Measurements from ENCODE around the gene ACTL8. TPM values are rescaled to one million over a fixed set of nuclear protein-coding genes. Genes with fewer than 3 reads are reported as not detected.

Gene ACTL8
- polyA plus RNA-seq, 1 donor (not counting 4 experiments of a cell fraction or from before 2014, with no cell fraction given), result not detected

DNA sequence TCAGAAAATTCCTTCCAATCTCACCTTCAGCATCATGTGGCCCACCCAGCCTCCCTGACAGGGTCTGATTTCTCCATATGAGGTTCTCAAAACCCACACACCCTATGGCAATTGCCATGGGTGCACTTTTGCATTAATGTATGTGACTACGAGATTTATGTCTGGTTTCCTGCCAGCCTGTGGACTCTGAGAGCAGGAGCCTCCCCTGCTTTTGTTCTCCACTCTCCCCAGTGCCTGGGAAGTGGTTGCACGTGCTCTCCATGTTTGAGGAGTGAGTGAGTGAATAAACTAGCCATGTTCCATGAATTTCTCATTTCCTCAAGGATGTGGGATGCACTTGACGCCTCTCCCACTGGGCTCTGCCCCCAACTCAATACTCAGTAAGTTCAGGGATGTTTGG lies 91.2 kb downstream of the ACTL8 start:
- Histone ChIP-seq H3K36me3 (ENCODE audit: control insufficient read depth in 2 of 2, extremely low read depth in 1 of 2, insufficient read depth in 2 of 2, low read length in 2 of 2) (no peaks in the 10 kb centered on the region), H3K9me1 (ENCODE audit: control insufficient read depth, extremely low read depth, insufficient read depth, low read length) (no peaks in the 10 kb centered on the region), H3K27me3 (ENCODE audit: control insufficient read depth, extremely low read depth, insufficient read depth, low read length) (no peaks in the 10 kb centered on the region), H3K4me2 (ENCODE audit: control insufficient read depth, extremely low read depth, insufficient read depth, low read depth, low read length) (no peak overlapping the region), H3K9ac (ENCODE audit: control insufficient read depth, extremely low read depth, insufficient read depth, low read length) (no peak overlapping the region), H3K4me1 (ENCODE audit: control insufficient read depth, extremely low read depth, insufficient read depth, low read length) (no peaks in the 10 kb centered on the region), H3K9me3 (ENCODE audit: control insufficient read depth, low read depth, low read length) (no peaks in the 10 kb centered on the region), H3K4me3 (ENCODE audit: control insufficient read depth in 2 of 3, extremely low read depth in 1 of 3, insufficient read depth in 2 of 3, low read depth in 1 of 3, low read length in 3 of 3) (no peak overlapping the region), H3K79me2 (ENCODE audit: control insufficient read depth, insufficient read depth, low read length) (no peaks in the 10 kb centered on the region), H4K20me1 (ENCODE audit: control insufficient read depth, extremely low read depth, insufficient read depth, low read length) (no peaks in the 10 kb centered on the region), H3K27ac (ENCODE audit: control insufficient read depth, insufficient read depth, low read length) (no peak overlapping the region), H2AFZ (ENCODE audit: control insufficient read depth, low read length) (no peak overlapping the region)
- no peak for DNase-seq (ENCODE audit: low read depth, low spot score)
- TF ChIP-seq, protein P1, sequence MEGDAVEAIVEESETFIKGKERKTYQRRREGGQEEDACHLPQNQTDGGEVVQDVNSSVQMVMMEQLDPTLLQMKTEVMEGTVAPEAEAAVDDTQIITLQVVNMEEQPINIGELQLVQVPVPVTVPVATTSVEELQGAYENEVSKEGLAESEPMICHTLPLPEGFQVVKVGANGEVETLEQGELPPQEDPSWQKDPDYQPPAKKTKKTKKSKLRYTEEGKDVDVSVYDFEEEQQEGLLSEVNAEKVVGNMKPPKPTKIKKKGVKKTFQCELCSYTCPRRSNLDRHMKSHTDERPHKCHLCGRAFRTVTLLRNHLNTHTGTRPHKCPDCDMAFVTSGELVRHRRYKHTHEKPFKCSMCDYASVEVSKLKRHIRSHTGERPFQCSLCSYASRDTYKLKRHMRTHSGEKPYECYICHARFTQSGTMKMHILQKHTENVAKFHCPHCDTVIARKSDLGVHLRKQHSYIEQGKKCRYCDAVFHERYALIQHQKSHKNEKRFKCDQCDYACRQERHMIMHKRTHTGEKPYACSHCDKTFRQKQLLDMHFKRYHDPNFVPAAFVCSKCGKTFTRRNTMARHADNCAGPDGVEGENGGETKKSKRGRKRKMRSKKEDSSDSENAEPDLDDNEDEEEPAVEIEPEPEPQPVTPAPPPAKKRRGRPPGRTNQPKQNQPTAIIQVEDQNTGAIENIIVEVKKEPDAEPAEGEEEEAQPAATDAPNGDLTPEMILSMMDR (optimal IDR thresholded peaks at IDR 0.05 in 1 of 3, IDR thresholded peaks at IDR 0.05 in 1 of 3, conservative IDR thresholded peaks at IDR 0.05 in 1 of 3; ENCODE audit: extremely low read depth in 1 of 3, insufficient read depth in 2 of 3, low read length in 3 of 3), result no peak
- TF ChIP-seq EZH2 (IDR thresholded peaks at IDR 0.05; ENCODE audit: low read length), result no peak
- FAIRE-seq, result no peak
- dilution Hi-C loops (cut with MboI; ENCODE audit: extremely low pct_ligation_motif_present, low sequenced_read_pairs), result no loop called here

DNA sequence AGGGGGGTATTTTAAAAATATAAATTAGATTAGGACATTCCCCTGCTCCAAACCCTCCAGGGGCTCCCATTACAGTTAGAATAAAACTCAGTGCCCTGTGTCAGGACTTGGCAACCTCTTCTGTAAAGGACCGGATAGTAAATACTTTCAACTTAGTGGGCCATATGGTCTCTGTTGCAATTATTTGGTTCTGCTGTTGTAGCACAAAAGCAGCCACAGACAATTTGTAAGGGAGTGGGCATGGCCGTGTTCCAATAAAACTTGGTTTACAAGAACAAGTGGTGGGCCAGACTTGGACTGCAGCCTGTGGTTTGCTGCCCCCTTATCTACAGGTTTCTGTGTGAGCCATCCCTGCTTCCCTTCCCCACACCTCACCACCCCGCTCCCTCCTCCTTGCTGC lies 92.0 kb downstream of the ACTL8 start:
- Histone ChIP-seq H3K9me1 (ENCODE audit: control insufficient read depth, extremely low read depth, insufficient read depth, low read length) (no peaks in the 10 kb centered on the region), H3K9me3 (ENCODE audit: control insufficient read depth, low read depth, low read length) (no peaks in the 10 kb centered on the region), H3K9ac (ENCODE audit: control insufficient read depth, extremely low read depth, insufficient read depth, low read length) (no peak overlapping the region), H3K79me2 (ENCODE audit: control insufficient read depth, insufficient read depth, low read length) (no peaks in the 10 kb centered on the region), H3K4me3 (ENCODE audit: control insufficient read depth in 2 of 3, extremely low read depth in 1 of 3, insufficient read depth in 2 of 3, low read depth in 1 of 3, low read length in 3 of 3) (no peak overlapping the region), H3K4me2 (ENCODE audit: control insufficient read depth, extremely low read depth, insufficient read depth, low read depth, low read length) (no peak overlapping the region), H2AFZ (ENCODE audit: control insufficient read depth, low read length) (no peak overlapping the region), H3K36me3 (ENCODE audit: control insufficient read depth in 2 of 2, extremely low read depth in 1 of 2, insufficient read depth in 2 of 2, low read length in 2 of 2) (no peaks in the 10 kb centered on the region), H3K27me3 (ENCODE audit: control insufficient read depth, extremely low read depth, insufficient read depth, low read length) (no peaks in the 10 kb centered on the region), H4K20me1 (ENCODE audit: control insufficient read depth, extremely low read depth, insufficient read depth, low read length) (no peaks in the 10 kb centered on the region), H3K27ac (ENCODE audit: control insufficient read depth, insufficient read depth, low read length) (no peak overlapping the region), H3K4me1 (ENCODE audit: control insufficient read depth, extremely low read depth, insufficient read depth, low read length) (no peaks in the 10 kb centered on the region)
- FAIRE-seq (no peak), DNase-seq (ENCODE audit: low read depth, low spot score) (no peak)
- TF ChIP-seq, protein P1 (optimal IDR thresholded peaks at IDR 0.05 in 1 of 3, IDR thresholded peaks at IDR 0.05 in 1 of 3, conservative IDR thresholded peaks at IDR 0.05 in 1 of 3; ENCODE audit: extremely low read depth in 1 of 3, insufficient read depth in 2 of 3, low read length in 3 of 3), result no peak
- no peak for TF ChIP-seq EZH2 (IDR thresholded peaks at IDR 0.05; ENCODE audit: low read length)
- dilution Hi-C loops (cut with MboI; ENCODE audit: extremely low pct_ligation_motif_present, low sequenced_read_pairs), result no loop called here

Measured in keratinocyte (primary cell).